AG09319 (cell line): ENCODE results near the gene RACGAP1.

Source experiments
- DNase-seq: peaks from one replicate; pipeline ENCODE4 v3.0.0-alpha.2; 2010; ENCODE audit warnings: low read depth; ENCODE audit errors: extremely low read depth
- CTCF ChIP-seq: IDR thresholded peaks from 2 replicates; pipeline ENCODE4 v1.5.1; 2011; ENCODE audit warnings: low read depth, mild to moderate bottlenecking, inconsistent platforms, low read length, moderate library complexity

RACGAP1 gene

GRCh38 chr12:49943625-49943960 lies 81.7 kb downstream of the RACGAP1 start:
- no peak for TF ChIP-seq CTCF
- DNase-seq: no peak

- no peak for TF ChIP-seq CTCF
- no peak for DNase-seq
Measured at GRCh38 chr12:49942921-49943624, 82.2 kb downstream of the RACGAP1 start.

DNA sequence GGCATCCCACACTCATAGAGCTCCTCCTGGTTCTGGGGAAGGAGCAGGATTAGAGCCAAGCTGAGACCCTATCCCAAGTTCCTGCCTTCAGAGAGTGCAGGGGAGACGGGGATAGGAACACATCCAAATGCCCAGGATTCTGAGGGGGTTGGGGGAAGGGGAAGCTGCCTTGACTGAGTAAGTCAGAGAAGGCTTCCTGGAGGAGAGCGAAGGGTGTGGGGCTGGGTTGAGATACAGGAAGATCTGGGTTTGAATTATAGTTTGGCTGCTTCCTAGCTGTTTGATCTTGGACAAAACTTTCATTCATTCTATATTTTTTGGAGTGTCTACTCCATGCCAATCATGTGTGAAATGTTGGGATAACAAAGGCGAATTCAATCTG lies 82.8 kb downstream of the RACGAP1 start:
- DNase-seq: no peak
- TF ChIP-seq CTCF: no peak

DNA sequence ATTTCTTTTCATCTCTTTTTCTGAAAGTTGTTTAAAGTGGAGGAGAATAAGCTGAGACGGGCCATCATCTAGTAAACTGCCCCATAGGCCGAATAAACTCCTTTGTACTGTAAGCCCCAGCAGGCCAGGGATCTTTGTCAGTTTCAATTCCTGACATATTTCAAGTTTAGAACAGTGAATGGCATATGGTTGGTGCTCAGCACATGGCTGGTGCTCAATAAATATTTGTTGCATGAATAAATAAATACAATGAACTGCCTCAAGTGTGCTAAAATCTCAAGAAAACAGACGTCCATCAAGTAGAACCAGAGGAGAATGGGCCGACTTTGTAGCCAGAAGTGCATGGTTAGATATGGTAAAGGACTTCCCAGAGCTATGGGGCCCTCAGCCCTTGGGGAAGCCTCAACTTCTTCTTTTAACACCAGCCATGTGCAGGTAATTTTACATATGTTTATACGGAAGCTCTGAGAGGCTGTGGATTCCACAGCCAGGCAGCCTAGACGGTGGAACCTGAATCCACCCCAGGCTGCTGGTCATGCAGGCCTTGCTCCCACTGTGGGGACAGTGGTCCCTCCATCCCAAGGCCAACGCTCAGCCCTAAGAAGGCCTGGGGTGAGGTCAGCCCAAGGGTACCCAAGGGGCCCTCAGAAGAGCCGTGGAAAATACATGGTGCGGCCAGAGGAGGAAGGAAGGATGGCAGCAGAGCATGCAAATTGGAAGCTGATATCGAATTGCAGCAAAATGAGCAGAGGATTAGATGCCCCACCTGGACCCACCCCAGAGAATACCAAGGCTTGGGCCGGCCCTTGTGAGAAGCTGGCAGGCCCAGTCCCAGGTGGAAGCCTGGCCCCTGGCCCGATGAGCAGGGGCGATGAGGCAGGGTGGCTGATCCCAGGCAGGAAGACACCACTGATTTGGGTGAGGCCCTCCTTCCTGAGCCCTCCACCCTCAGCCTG lies 83.5 kb downstream of the RACGAP1 start:
- DNase-seq: no peak

DNA sequence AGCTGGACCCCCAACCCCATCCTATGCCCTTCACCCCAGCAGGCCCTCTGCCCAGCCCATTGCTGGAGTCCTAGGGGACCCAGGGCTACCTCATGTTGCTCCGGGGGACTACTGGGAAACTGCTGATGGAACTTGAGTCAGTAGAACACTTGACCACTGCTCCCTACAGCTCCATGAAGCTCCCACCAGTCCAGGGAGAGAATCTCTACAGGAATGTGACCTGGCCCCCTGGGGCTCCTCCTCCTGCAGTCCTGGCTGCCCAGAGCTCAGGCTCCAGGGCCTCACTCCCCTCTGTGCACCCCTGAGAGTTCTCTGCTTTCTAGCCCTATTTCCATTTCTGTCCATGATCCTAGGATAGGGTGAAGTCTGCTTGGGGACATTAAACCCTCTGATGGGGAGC lies 85.6 kb downstream of the RACGAP1 start:
- DNase-seq: no peak
- no peak for TF ChIP-seq CTCF

More for the DNA sequence above, 83.5 kb downstream of the RACGAP1 start:
- no peak for TF ChIP-seq CTCF

DNA sequence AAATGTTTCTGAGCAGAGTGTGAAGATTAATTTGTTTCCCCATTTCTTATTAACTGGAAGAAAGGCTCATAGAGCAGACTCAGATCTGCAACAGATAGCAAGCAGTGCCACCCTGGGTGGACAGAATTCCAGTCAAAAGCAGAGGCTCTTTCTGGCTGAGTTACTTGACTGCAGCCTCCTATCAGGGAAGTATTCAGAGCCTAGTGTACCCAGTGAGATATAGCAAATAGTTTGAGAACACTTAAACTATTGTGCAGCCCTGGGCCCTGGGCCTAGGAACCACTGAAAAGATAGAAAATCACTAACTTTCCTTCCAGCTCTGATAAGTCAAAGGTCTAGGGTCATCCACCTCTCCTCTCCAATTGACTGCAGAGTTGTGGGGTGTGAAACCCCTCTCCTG lies 86.0 kb downstream of the RACGAP1 start:
- DNase-seq: no peak
- TF ChIP-seq CTCF: no peak
